GM12873 (cell line): ENCODE data around the gene SEMA3C.

Source experiments
- TF ChIP-seq, protein P1 (sequence below): IDR thresholded peaks from 2 replicates; pipeline ENCODE4 v1.5.1; 2012; ENCODE audit warnings: low read depth, mild to moderate bottlenecking, moderate library complexity, low read length, control low read depth; ENCODE audit not compliant: insufficient read depth; ENCODE audit errors: missing control alignments

The SEMA3C gene

DNA sequence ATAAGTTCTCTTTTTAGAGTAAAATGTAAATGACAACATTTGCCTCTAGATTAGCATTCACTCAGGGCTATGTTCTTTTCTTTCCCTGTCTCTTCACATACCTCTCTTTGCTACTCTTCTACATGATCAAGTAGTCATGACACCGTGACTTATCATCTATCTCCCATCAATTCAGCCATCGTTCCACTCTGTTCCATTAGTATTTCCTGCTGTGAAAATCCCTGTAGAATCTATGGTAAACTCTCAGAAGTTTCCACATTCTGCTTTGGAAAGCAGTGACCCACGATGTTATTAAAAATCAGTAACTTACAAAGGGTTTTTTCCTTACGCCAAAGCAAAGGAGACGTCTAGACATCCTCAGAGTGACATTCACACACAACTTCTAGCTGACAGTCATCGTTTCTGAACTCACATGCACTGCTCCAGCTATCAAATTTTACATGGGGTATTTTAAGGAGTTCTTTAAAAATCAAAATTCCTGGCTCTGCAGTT, 135.6 kb downstream of the SEMA3C start:
- TF ChIP-seq, protein P1, sequence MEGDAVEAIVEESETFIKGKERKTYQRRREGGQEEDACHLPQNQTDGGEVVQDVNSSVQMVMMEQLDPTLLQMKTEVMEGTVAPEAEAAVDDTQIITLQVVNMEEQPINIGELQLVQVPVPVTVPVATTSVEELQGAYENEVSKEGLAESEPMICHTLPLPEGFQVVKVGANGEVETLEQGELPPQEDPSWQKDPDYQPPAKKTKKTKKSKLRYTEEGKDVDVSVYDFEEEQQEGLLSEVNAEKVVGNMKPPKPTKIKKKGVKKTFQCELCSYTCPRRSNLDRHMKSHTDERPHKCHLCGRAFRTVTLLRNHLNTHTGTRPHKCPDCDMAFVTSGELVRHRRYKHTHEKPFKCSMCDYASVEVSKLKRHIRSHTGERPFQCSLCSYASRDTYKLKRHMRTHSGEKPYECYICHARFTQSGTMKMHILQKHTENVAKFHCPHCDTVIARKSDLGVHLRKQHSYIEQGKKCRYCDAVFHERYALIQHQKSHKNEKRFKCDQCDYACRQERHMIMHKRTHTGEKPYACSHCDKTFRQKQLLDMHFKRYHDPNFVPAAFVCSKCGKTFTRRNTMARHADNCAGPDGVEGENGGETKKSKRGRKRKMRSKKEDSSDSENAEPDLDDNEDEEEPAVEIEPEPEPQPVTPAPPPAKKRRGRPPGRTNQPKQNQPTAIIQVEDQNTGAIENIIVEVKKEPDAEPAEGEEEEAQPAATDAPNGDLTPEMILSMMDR, result no peak

DNA sequence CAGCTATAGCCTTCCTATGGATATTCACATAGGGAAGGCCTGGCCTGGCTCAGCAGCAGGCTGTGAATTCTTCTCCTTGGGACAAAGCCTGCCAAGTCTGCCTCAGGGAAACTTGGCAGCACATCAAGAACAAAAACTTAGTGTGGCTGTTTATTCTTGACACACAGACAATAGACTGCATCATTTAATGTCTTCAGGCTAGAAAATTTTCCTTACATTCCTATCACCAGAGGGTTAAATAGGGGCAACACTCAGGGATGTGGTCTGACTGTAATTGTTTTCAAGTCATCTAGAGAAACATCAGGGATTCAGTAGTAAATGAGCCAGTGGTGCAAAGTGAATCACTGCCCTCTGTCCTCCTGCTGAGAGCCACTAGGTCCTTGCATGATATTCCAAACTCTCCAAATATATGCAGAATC, 137.3 kb downstream of the SEMA3C start:
- TF ChIP-seq, protein P1, result no peak

DNA sequence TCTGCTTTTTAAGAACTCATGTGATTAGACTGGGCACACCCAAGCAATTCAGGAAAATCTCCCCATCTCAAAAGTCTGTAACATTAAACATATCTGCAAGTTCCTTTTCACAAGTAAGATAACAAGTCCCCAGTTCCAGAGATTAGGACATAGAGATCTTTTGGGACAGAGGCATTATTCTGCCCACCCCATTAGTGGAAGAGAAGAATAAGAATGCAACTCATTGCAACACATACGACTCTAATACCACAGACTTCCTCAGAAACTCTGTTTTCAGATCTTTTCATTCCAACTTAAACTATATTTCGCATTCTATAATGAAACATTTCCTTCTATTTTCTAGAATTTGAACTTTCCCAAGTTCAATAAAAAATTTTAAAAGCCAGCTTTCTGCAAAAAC, 137.7 kb downstream of the SEMA3C start:
- TF ChIP-seq, protein P1, result no peak

DNA sequence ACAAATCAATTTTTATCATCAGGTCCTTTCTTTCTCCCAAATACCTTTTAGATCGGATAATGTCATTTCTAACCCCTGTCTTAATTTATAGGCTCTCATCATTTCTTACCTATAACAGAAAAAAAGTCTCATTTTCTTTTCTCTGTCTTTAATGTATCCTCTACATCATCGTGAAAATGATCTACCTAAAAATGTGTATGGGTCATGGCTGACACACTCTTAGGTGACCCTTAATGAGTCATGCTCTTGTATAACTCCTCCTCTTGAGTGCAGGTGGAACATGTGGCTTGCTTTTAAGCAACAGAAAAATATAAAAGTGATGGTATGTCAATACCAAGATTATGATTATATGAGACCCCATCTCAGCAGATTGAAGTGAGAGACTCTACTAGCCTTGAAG, 139.4 kb downstream of the SEMA3C start:
- TF ChIP-seq, protein P1, result no peak

DNA sequence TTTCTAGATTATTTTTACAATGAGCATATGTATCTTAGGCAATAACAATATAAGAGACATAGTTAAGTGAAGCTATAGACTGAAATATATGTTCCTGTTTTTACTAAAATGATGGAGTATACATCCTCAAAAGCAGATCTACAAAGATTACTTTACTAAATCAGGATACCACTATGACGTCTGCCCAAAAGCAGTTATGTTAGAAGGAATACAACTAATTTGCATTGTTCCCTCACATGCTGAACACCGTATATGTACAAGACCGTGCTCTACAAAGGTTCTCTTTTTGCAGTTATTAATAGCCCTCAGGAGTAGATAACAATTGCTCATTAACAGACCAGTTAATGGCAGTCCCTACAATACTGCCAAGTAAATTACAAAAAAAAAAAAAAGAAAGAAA, 143.0 kb downstream of the SEMA3C start:
- TF ChIP-seq, protein P1, result no peak

DNA sequence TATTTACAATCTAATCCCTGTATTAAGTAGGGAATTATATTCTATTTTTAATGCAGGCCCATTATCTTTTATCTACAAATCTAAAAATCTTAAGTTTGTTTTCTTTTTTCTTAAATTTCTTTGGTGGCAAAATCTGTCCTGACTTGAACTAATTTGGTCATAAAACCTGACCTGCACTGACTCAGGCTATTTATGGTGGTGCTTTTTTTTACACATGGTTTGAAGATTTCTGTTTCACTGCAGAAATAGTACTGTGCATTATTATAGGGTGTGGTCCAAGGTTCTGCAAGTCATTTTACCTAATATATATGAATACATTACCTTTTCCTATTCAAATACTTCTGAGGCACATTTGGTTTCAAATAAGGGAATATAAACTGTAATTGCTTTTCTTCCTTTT, 143.4 kb downstream of the SEMA3C start:
- TF ChIP-seq, protein P1, result no peak

DNA sequence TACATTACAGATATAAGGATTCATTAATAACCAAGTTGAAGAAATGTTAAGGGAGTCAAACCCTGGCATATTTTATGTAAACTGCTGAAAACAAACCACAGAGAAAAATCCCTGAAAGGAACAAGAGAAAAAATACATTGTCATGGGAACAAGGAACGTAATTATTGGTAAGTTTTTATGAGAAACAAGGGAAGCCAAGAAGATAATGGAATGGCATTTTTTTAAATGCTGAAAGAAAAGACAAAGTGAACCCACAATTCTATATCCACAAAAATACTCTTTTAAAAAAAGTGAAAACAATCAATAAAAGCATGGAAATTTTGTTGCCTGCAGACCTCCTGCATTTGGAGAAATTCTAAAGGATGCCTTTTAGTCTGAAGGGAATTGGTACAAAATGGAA, 144.0 kb downstream of the SEMA3C start:
- TF ChIP-seq, protein P1, result no peak

DNA sequence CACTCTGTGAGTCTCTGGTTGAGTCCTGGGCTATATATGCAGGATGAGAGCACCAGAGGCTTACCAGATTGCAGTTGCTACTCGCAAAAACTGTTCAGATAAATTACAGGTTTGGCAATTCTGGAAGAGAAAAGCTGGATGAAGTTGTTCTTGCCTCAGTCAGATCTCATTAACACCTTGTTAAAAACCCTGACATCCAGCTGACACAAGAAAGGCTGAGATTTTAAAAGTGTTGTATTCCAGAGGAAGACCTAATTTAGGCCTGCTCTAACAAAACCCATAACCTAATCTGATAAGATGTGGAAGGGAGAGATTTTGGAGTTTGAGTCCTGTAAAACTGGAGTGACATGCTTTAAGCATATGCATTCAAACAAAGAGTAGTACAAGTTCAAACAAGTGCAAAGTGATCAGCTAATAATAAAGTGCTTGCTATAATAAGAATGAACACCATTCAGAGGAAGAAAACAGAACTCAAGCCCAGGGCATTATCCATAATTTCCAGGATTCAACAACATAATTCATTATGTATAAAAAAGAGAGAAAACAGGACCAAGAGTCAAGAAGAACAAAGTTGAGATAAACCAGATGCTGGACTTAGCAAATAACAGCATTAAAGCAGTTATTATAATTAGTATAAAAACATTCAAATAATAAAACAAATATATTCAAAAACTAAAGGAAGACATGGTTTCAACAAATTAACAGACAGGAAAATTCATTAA, 144.9 kb downstream of the SEMA3C start:
- TF ChIP-seq, protein P1, result no peak
